HG02642 (cell line): ENCODE results near the gene SGCD.

Experiments used
- ATAC-seq: cut with Tn5 transposase; IDR thresholded peaks from one replicate; pipeline ENCODE4 v1.9.1; 2021; ENCODE audit warnings: mild to moderate bottlenecking; ENCODE audit not compliant: unreplicated experiment, poor library complexity

Gene SGCD

GRCh38 chr5:156326718-156327259 is at the start of gene SGCD:
Gene SGCD (plus strand): TSS chr5:156327164.
- no peak for ATAC-seq

GRCh38 chr5:156277290-156277689 is 49.7 kb upstream of the SGCD start:
- ATAC-seq: no peak

- ATAC-seq: no peak
Observed at GRCh38 chr5:156295431-156295830, 31.5 kb upstream of the SGCD start.

- ATAC-seq: no peak
Observed at GRCh38 chr5:156310115-156310514, 16.8 kb upstream of the SGCD start.

GRCh38 chr5:156312897-156313694 is 13.9 kb upstream of the SGCD start:
- ATAC-seq: no peak

GRCh38 chr5:156314416-156314815 is 12.5 kb upstream of the SGCD start:
- no peak for ATAC-seq

- no peak for ATAC-seq
Observed at GRCh38 chr5:156322666-156323065, 4.3 kb upstream of the SGCD start.

- no peak for ATAC-seq
Observed at GRCh38 chr5:156327296-156327695, 332 bp downstream of the SGCD start.

- ATAC-seq: no peak
Observed at GRCh38 chr5:156328161-156328560, 1.2 kb downstream of the SGCD start.

GRCh38 chr5:156328766-156329165 is 1.8 kb downstream of the SGCD start:
- ATAC-seq: no peak

- no peak for ATAC-seq
Observed at GRCh38 chr5:156329171-156329611, 2.2 kb downstream of the SGCD start.

GRCh38 chr5:156330141-156330870 is 3.3 kb downstream of the SGCD start:
- no peak for ATAC-seq

GRCh38 chr5:156331181-156331580 is 4.2 kb downstream of the SGCD start:
- no peak for ATAC-seq

- no peak for ATAC-seq
Observed at GRCh38 chr5:156331845-156332244, 4.9 kb downstream of the SGCD start.

GRCh38 chr5:156332245-156332644 is 5.3 kb downstream of the SGCD start:
- ATAC-seq: no peak

- no peak for ATAC-seq
Observed at GRCh38 chr5:156339139-156339841, 12.3 kb downstream of the SGCD start.

GRCh38 chr5:156340893-156341292 is 13.9 kb downstream of the SGCD start:
- ATAC-seq: no peak

- no peak for ATAC-seq
Observed at GRCh38 chr5:156350256-156350655, 23.3 kb downstream of the SGCD start.

GRCh38 chr5:156351423-156351822 is 24.5 kb downstream of the SGCD start:
- no peak for ATAC-seq

GRCh38 chr5:156354571-156354970 is 27.6 kb downstream of the SGCD start:
- no peak for ATAC-seq

GRCh38 chr5:156356238-156356637 is 29.3 kb downstream of the SGCD start:
- peak; percentile 60 for ATAC-seq
